Natural killer cell (primary cell): Measurements from ENCODE around the gene CACNB2. TPM values are rescaled to one million over a fixed set of nuclear protein-coding genes. Genes with fewer than 3 reads are reported as not detected.

Experiments used
- ATAC-seq, 3 donors: fragments of 150-1000 bp in 2 of 3; fragments of 200-7000 bp in 1 of 3; cut with Tn5 transposase; 1 replicate in 1 of 3; 2 replicates in 2 of 3; pipeline ENCODE4 v1.10.0; 2021; ENCODE audit warnings: mild to moderate bottlenecking in 2 of 3, moderate library complexity in 2 of 3
- DNase-seq, 2 donors: peaks; one replicate each; pipeline versions ENCODE4 v3.0.0 to v3.0.0-alpha.2; 2013 to 2021; ENCODE audit warnings: mixed read lengths in 1 of 2
- H3K27ac ChIP-seq: one replicate; pipeline ENCODE4 v1.5.1; 2013; ENCODE audit warnings: mild to moderate bottlenecking, low read length
- H3K27me3 ChIP-seq: one replicate; pipeline ENCODE4 v1.6.1; 2013; ENCODE audit warnings: low read length; ENCODE audit not compliant: control insufficient read depth, insufficient read depth
- H3K36me3 ChIP-seq: one replicate; pipeline ENCODE4 v1.6.1; 2013; ENCODE audit warnings: low read length; ENCODE audit not compliant: control insufficient read depth, insufficient read depth
- H3K4me1 ChIP-seq: one replicate; pipeline ENCODE4 v1.6.1; 2013; ENCODE audit warnings: low read length; ENCODE audit not compliant: control insufficient read depth, insufficient read depth
- H3K4me3 ChIP-seq: one replicate; pipeline ENCODE4 v1.5.1; 2013; ENCODE audit warnings: low read length
- H3K9me3 ChIP-seq: one replicate; pipeline ENCODE4 v1.6.1; 2013; ENCODE audit warnings: low read length; ENCODE audit not compliant: control insufficient read depth, insufficient read depth
- H3K27ac Mint-ChIP-seq, 2 donors: one replicate each; pipeline ENCODE4 v1.8.0; 2022; ENCODE audit warnings: mild to moderate bottlenecking in 2 of 2, mixed read lengths in 2 of 2, moderate library complexity in 1 of 2
- H3K27me3 Mint-ChIP-seq, 2 donors: one replicate each; pipeline ENCODE4 v1.8.0; 2022; ENCODE audit warnings: low read depth in 2 of 2, mixed read lengths in 2 of 2
- H3K36me3 Mint-ChIP-seq: one replicate; pipeline ENCODE4 v1.8.0; 2022; ENCODE audit warnings: mixed read lengths
- H3K4me1 Mint-ChIP-seq, 2 donors: one replicate each; pipeline ENCODE4 v1.8.0; 2022; ENCODE audit warnings: mixed read lengths in 2 of 2
- H3K4me3 Mint-ChIP-seq: one replicate; pipeline ENCODE4 v1.8.0; 2022; ENCODE audit warnings: mild to moderate bottlenecking, moderate library complexity, mixed read lengths
- H3K9me3 Mint-ChIP-seq, 2 donors: one replicate each; pipeline ENCODE4 v1.8.0; 2022; ENCODE audit warnings: mixed read lengths in 2 of 2
- WGBS: methylation state at CpG from one replicate; pipeline ENCODE4 v1.1.7; 2013; ENCODE audit warnings: missing lambda C conversion rate; ENCODE audit not compliant: insufficient coverage; 5-methylcytosine and 5-hydroxymethylcytosine counted together
- intact Hi-C: fragments of 100-400 bp; cut with micrococcal nuclease; formaldehyde crosslinking; loops from one replicate; pipeline ENCODE4 v1.14.2; 2022
- total RNA-seq, 4 donors: library from RNA; stranded (reverse); fragments of 120-200 nt in 1 of 4; gene quantifications; one replicate each; pipeline versions ENCODE4 v1.2.3 to v1.2.4, GENCODE V29; 2013 to 2022
- TF ChIP-seq, protein P1 (sequence below): fragments of 200-600 bp; IDR thresholded peaks from one replicate; pipeline ENCODE4 v1.8.0; 2022; ENCODE audit warnings: antibody characterized with exemption

The CACNB2 gene
- total RNA-seq, 3 donors from 2014 or later (not counting 1 experiment from before 2014, with no cell fraction given) = not detected

DNA sequence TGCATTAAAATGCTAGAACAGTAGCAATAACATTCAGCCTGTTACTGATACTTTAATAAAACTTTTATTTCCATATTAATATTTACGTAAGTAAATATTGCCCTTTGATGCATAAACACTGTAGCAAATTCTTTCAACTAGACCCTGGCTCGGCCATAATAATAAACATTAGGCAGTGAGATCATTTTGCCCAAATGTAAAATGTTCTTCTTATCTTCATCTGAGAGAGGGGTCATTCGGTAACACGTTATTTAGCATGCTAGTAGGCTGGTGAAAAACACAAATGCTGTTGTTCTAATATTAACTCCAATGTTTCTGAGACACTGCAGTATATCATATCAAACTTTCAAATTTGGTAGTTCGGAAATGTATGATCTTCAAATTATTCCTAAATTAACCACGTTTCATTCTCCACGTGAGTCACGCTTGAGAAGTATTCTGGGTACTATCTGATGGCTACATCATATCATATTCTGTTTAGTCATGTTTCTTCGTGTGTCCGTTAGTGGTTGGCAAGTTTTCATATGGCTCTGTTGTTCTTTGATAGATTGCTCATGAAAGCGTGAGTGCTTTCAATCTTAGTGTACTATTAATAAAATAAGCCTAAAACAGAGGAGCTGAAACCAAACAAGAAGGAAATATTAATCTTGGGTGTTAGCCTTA, 365.4 kb downstream of the CACNB2 start:
- Mint-ChIP-seq H3K36me3 (no peaks in the 10 kb centered on the region), H3K27ac (no peak overlapping the region), H3K9me3 (no peaks in the 10 kb centered on the region), H3K4me3 (no peak overlapping the region), H3K27me3 (peaks cover 0 to 3% of the 10 kb centered on the region in 2 donors), H3K4me1 (no peaks in the 10 kb centered on the region)
- H3K27ac ChIP-seq = no peak overlapping the region
- H3K4me3 ChIP-seq = no peak overlapping the region
- H3K9me3 ChIP-seq = no peaks in the 10 kb centered on the region
- no peak for ATAC-seq
- TF ChIP-seq, protein P1, sequence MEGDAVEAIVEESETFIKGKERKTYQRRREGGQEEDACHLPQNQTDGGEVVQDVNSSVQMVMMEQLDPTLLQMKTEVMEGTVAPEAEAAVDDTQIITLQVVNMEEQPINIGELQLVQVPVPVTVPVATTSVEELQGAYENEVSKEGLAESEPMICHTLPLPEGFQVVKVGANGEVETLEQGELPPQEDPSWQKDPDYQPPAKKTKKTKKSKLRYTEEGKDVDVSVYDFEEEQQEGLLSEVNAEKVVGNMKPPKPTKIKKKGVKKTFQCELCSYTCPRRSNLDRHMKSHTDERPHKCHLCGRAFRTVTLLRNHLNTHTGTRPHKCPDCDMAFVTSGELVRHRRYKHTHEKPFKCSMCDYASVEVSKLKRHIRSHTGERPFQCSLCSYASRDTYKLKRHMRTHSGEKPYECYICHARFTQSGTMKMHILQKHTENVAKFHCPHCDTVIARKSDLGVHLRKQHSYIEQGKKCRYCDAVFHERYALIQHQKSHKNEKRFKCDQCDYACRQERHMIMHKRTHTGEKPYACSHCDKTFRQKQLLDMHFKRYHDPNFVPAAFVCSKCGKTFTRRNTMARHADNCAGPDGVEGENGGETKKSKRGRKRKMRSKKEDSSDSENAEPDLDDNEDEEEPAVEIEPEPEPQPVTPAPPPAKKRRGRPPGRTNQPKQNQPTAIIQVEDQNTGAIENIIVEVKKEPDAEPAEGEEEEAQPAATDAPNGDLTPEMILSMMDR = no peak
- H3K27me3 ChIP-seq = peaks cover 2% of the 10 kb centered on the region
- intact Hi-C loops = no loop called here
- H3K4me1 ChIP-seq = no peaks in the 10 kb centered on the region
- H3K36me3 ChIP-seq = no peaks in the 10 kb centered on the region
- 89% methylated on average over 7 of the region's 11 CpGs for WGBS
- DNase-seq = no peak

DNA sequence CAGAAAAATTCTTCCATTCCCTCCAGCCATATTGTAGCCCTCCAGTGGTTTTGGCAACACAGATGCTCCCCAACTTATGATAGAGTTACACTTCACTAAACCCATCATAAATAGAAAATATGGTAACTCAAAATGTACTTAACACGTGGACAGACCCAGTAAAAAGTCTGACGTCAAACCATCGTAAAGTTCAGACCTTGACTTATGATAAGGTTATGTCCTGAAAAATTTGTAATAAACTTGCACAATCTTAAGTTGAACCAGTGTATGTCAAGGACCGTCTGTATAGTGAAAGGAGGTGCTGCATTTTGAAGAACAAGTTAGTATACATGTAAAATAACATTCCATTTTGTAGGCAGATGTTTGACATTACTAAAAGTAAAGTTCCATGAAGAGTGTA, 368.4 kb downstream of the CACNB2 start:
- H3K4me1 Mint-ChIP-seq = no peaks in the 10 kb centered on the region
- H3K9me3 Mint-ChIP-seq = peaks cover 2 to 5% of the 10 kb centered on the region in 2 donors
- Histone ChIP-seq H3K4me1 (no peaks in the 10 kb centered on the region), H3K27me3 (peaks cover 2% of the 10 kb centered on the region), H3K36me3 (no peaks in the 10 kb centered on the region), H3K9me3 (no peaks in the 10 kb centered on the region), H3K27ac (no peak overlapping the region), H3K4me3 (no peak overlapping the region)
- H3K36me3 Mint-ChIP-seq = peaks cover 13% of the 10 kb centered on the region
- peaks cover 0 to 3% of the 10 kb centered on the region in 2 donors for H3K27me3 Mint-ChIP-seq
- no peak overlapping the region for H3K4me3 Mint-ChIP-seq
- TF ChIP-seq, protein P1 = no peak
- DNase-seq (no peak), ATAC-seq (no peak)
- H3K27ac Mint-ChIP-seq = no peak overlapping the region
- intact Hi-C loops = no loop called here
- 92% methylated on average over 3 of the region's 4 CpGs for WGBS

DNA sequence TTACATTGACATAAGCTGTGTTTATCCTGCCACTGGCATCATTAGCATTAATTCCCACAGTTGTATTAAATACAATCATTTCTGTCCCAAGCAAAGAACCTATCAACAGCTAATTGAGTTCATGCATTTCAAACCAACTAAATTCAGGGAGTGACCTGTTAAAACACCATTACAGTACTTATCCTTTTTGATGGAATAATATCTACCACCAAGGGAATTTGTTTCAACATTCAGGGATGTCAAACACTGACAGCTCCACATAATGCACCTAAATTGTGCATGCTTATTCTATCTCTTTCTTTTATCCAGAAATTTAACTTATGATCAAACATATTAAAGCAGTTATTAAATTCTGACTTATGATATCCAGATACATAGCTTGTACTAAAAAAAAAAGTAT, 374.3 kb downstream of the CACNB2 start:
- no peak overlapping the region for H3K4me3 ChIP-seq
- no peak overlapping the region for H3K4me3 Mint-ChIP-seq
- peaks cover 14% of the 10 kb centered on the region for H3K36me3 Mint-ChIP-seq
- intact Hi-C loops = no loop called here
- H3K9me3 Mint-ChIP-seq = peaks cover 6 to 12% of the 10 kb centered on the region in 2 donors
- no peaks in the 10 kb centered on the region for H3K4me1 ChIP-seq
- no peak overlapping the region for H3K27ac Mint-ChIP-seq
- H3K36me3 ChIP-seq = no peaks in the 10 kb centered on the region
- H3K27me3 Mint-ChIP-seq = peaks cover 3 to 5% of the 10 kb centered on the region in 2 donors
- no peak overlapping the region for H3K27ac ChIP-seq
- no peak for DNase-seq
- TF ChIP-seq, protein P1 = no peak
- no peaks in the 10 kb centered on the region for H3K9me3 ChIP-seq
- ATAC-seq = no peak
- H3K27me3 ChIP-seq = no peaks in the 10 kb centered on the region
- no peaks in the 10 kb centered on the region for H3K4me1 Mint-ChIP-seq

DNA sequence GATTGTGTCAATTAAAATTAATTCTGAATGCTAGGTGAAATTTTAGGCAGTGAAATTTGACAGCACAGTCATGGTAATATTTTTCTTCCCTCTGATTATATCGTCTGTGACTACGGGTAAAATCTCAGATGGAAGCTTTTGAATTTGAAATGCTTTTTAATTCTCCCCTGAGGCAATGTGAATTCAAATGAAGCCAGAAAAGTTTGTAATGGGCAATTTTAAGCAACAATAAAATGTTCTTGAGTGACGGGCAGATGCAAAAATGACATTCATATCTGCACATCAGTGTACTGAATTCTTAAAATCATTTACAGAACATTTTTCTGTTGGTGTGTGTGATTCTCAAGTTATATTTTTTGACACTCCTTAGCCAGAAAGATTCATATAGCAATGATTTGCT, 376.6 kb downstream of the CACNB2 start:
- intact Hi-C loops = no loop called here
- Histone ChIP-seq H3K4me1 (no peaks in the 10 kb centered on the region), H3K9me3 (no peaks in the 10 kb centered on the region), H3K36me3 (no peaks in the 10 kb centered on the region), H3K4me3 (no peak overlapping the region), H3K27ac (no peak overlapping the region), H3K27me3 (no peaks in the 10 kb centered on the region)
- TF ChIP-seq, protein P1 = no peak
- 100% methylated on average over 1 of the region's 3 CpGs for WGBS
- H3K4me3 Mint-ChIP-seq = no peak overlapping the region
- H3K27me3 Mint-ChIP-seq = peaks cover 3 to 8% of the 10 kb centered on the region in 2 donors
- H3K36me3 Mint-ChIP-seq = peaks cover 14% of the 10 kb centered on the region
- peaks cover 7 to 14% of the 10 kb centered on the region in 2 donors for H3K9me3 Mint-ChIP-seq
- no peak overlapping the region for H3K27ac Mint-ChIP-seq
- ATAC-seq = no peak
- no peaks in the 10 kb centered on the region for H3K4me1 Mint-ChIP-seq
- DNase-seq = no peak
